OCI-LY3 (cell line): Measurements from ENCODE around the gene HMBS.

Experiments
- CTCF ChIP-seq: fragments of 200-600, 300-600 bp; sonication (generic); IDR thresholded peaks from 2 replicates; pipeline ENCODE4 v1.5.1; 2014; ENCODE audit warnings: antibody characterized with exemption, low read length, low read depth
- EZH2phosphoT487 ChIP-seq: fragments of 200-600 bp; shearing (Covaris generic); IDR thresholded peaks from 2 replicates; pipeline ENCODE4 v1.6.1; 2018; ENCODE audit warnings: antibody characterized with exemption, mixed run types, low read depth

GRCh38 chr11:119088406-119088805 lies 3.7 kb downstream of the HMBS start:
- TF ChIP-seq CTCF: no peak
- TF ChIP-seq EZH2phosphoT487: no peak
